Small intestine (tissue), 16 donors: Measurements from ENCODE around the gene BCL3. TPM values are rescaled to one million over a fixed set of nuclear protein-coding genes. Genes with fewer than 3 reads are reported as not detected.

Experiments
- DNase-seq, 2 donors: peaks; one replicate each; pipeline versions ENCODE4 v3.0.0 to v3.0.0-alpha.2; 2013
- FAIRE-seq: peaks from 2 replicates; lab custom pipeline; 2012; peaks lifted over from hg19 to GRCh38; lab: Jason Lieb, UNC
- H3K27ac ChIP-seq, 3 donors: one replicate each; pipeline ENCODE4 v1.5.1; 2013; ENCODE audit warnings: low read length in 2 of 3, mild to moderate bottlenecking in 2 of 3, control low read depth in 1 of 3, inconsistent platforms in 1 of 3, low read depth in 1 of 3, moderate library complexity in 1 of 3
- H3K27me3 ChIP-seq, 3 donors: one replicate each; pipeline ENCODE4 v1.6.1; 2013; ENCODE audit warnings: low read length in 3 of 3, inconsistent platforms in 1 of 3; ENCODE audit not compliant: control insufficient read depth in 3 of 3, insufficient read depth in 3 of 3
- H3K36me3 ChIP-seq, 3 donors: one replicate each; pipeline ENCODE4 v1.6.1; 2013; ENCODE audit warnings: low read length in 3 of 3, inconsistent platforms in 1 of 3, low read depth in 1 of 3, mild to moderate bottlenecking in 1 of 3, moderate library complexity in 1 of 3; ENCODE audit not compliant: control insufficient read depth in 3 of 3, insufficient read depth in 2 of 3
- H3K4me1 ChIP-seq, 3 donors: one replicate each; pipeline ENCODE4 v1.6.1; 2013; ENCODE audit warnings: low read length in 2 of 3, inconsistent platforms in 1 of 3, low read depth in 1 of 3, mild to moderate bottlenecking in 1 of 3, moderate library complexity in 1 of 3; ENCODE audit not compliant: control insufficient read depth in 3 of 3, insufficient read depth in 2 of 3
- H3K4me3 ChIP-seq, 3 donors: one replicate each; pipeline ENCODE4 v1.5.1; 2013; ENCODE audit warnings: low read length in 3 of 3, control low read depth in 1 of 3, inconsistent platforms in 1 of 3, low read depth in 1 of 3, mild to moderate bottlenecking in 1 of 3, moderate library complexity in 1 of 3
- H3K9me3 ChIP-seq, 2 donors: one replicate each; pipeline ENCODE4 v1.6.1; 2013; ENCODE audit warnings: low read depth in 1 of 2, low read length in 1 of 2; ENCODE audit not compliant: control insufficient read depth in 2 of 2, insufficient read depth in 1 of 2
- WGBS, 3 donors: extraction: QIAGEN DNeasy Blood & Tissue Kit; methylation state at CpG; one replicate each; pipeline ENCODE4 v1.1.7; 2013; 5-methylcytosine and 5-hydroxymethylcytosine counted together
- long read RNA-seq, 10 donors: transcript quantifications; one replicate each; lab custom pipeline, GENCODE V29; 2026
- polyA plus RNA-seq, 4 donors: library from polyadenylated mRNA; stranded (reverse) in 3 of 4; unstranded in 1 of 4; fragments of 200-250 nt in 3 of 4; fragments of 120-200 nt in 1 of 4; gene quantifications; one replicate each; pipeline versions ENCODE4 v1.2.1 to v1.2.3, GENCODE V29; 2013
- donor health status: healthy with polysubstance abuse.
- donor health status: control.
- donor health status: control.
- donor health status: Bipolar disorder and iron deficiency.
- donor health status: healthy.

BCL3 gene, protein sequence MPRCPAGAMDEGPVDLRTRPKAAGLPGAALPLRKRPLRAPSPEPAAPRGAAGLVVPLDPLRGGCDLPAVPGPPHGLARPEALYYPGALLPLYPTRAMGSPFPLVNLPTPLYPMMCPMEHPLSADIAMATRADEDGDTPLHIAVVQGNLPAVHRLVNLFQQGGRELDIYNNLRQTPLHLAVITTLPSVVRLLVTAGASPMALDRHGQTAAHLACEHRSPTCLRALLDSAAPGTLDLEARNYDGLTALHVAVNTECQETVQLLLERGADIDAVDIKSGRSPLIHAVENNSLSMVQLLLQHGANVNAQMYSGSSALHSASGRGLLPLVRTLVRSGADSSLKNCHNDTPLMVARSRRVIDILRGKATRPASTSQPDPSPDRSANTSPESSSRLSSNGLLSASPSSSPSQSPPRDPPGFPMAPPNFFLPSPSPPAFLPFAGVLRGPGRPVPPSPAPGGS
- polyA plus RNA-seq, result 100 to 1,000 TPM in 2 of 4 donors, 10 to 100 TPM in 2; 48.6 to 136 (median 77.3) TPM
- long read RNA-seq, donor 1, transcript BCL3-201 (9 exons, 2,038 nt), result major isoform, 13 of 22 reads
- long read RNA-seq, donor 1, partial matches to known transcripts, result 6 of 22 reads
- long read RNA-seq, donor 1, other reads (novel, unspliced or antisense), result 0 of 22 reads
- long read RNA-seq, donor 2, transcript BCL3-201 (9 exons, 2,038 nt), result major isoform, 10 of 14 reads
- long read RNA-seq, donor 2, partial matches to known transcripts, result 0 of 14 reads
- long read RNA-seq, donor 2, other reads (novel, unspliced or antisense), result 0 of 14 reads
- long read RNA-seq, donor 3, transcript BCL3-201 (9 exons, 2,038 nt), result major isoform, 9 of 12 reads
- long read RNA-seq, donor 3, partial matches to known transcripts, result 0 of 12 reads
- long read RNA-seq, donor 3, other reads (novel, unspliced or antisense), result 0 of 12 reads
- long read RNA-seq, donor 4, result 0 reads
- long read RNA-seq, donor 5, partial matches to known transcripts, result 0 of 1 reads
- long read RNA-seq, donor 5, other reads (novel, unspliced or antisense), result 0 of 1 reads
- long read RNA-seq, donor 6, transcript BCL3-201 (9 exons, 2,038 nt), result major isoform, 16 of 19 reads
- long read RNA-seq, donor 6, partial matches to known transcripts, result 0 of 19 reads
- long read RNA-seq, donor 6, other reads (novel, unspliced or antisense), result 0 of 19 reads
- long read RNA-seq, donor 7, transcript BCL3-201 (9 exons, 2,038 nt), result major isoform, 5 of 8 reads
- long read RNA-seq, donor 7, partial matches to known transcripts, result 0 of 8 reads
- long read RNA-seq, donor 7, other reads (novel, unspliced or antisense), result 0 of 8 reads
- long read RNA-seq, donor 8, partial matches to known transcripts, result 0 of 2 reads
- long read RNA-seq, donor 8, other reads (novel, unspliced or antisense), result 0 of 2 reads
- long read RNA-seq, donor 9, partial matches to known transcripts, result 0 of 7 reads
- long read RNA-seq, donor 9, other reads (novel, unspliced or antisense), result 0 of 7 reads
- long read RNA-seq, donor 10, transcript BCL3-201 (9 exons, 2,038 nt), result major isoform, 9 of 13 reads
- long read RNA-seq, donor 10, partial matches to known transcripts, result 0 of 13 reads
- long read RNA-seq, donor 10, other reads (novel, unspliced or antisense), result 0 of 13 reads

GRCh38 chr19:44748426-44749254 is at the start of gene BCL3:
Gene BCL3 (plus strand): TSS chr19:44748708. CDS start chr19:44748791, 83 bp downstream.
- Histone ChIP-seq H3K9me3 (no peaks in the 10 kb centered on the region), H3K4me3 (peak within 1 kb of the TSS; percentile 73 to 95 (median 91)), H3K4me1 (peaks cover 5 to 74% (median 11%) of the 10 kb centered on the region in 3 donors), H3K27me3 (no peaks in the 10 kb centered on the region), H3K27ac (peak within 1 kb of the TSS; percentile 93 to 100 (median 98)), H3K36me3 (peaks cover 0 to 39% (median 5%) of the 10 kb centered on the region in 3 donors)
- DNase-seq (peak; percentile 87 to 93), FAIRE-seq (no peak)
- WGBS, 3 donors, result 0 to 1% (median 1%) methylated on average over 22 to 88 of the region's 88 CpGs

DNA sequence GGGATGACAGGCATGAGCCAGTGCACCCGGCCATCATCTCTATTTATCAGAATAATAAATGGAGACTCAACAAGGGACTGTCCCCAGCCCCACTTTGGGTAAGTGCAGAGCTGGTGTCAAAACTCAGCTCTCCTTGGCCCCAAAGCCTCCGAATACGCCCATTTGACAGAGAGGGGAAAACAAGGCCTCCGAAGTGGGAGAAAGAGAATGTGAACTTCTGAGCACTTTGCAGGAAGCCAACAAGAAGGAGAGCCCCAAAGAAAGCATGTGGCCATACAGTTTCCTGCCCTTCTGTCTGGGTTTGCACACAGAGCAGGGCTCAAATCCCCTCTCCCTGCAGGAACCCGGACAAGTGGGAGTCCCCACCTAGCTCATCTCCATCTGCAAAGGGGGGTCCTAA is 48.0 kb upstream of the BCL3 start:
- Histone ChIP-seq H3K9me3 (no peaks in the 10 kb centered on the region), H3K27me3 (no peaks in the 10 kb centered on the region), H3K4me3 (no peak overlapping the region), H3K27ac (no peak overlapping the region), H3K4me1 (peaks cover 0 to 10% (median 0%) of the 10 kb centered on the region in 3 donors), H3K36me3 (peaks cover 0 to 4% (median 0%) of the 10 kb centered on the region in 3 donors)
- DNase-seq (no peak), FAIRE-seq (no peak)
- WGBS, 3 donors, result 85 to 89% (median 87%) methylated on average over 5 of the region's 5 CpGs

DNA sequence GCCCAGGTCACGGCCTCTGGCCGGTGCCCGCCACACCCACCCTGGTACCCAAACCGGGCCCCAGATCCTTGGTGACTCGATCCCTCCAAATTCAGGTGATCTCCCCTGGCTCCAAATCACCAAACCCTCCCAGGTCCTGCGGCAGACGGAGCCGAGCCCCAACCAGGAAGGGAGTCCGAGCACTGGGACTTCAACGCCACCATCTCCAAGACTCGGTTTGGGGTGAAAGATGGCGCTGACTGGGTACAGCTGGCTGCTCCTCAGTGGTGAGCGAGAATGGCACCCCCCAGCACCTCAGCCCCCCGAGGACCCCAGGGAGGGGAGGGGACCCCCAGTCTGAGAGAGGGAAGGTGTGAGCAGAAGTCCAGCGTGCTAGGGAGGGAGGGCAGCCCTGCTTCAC is 47.3 kb upstream of the BCL3 start:
- peaks cover 0 to 6% (median 0%) of the 10 kb centered on the region in 3 donors for H3K36me3 ChIP-seq
- no peak overlapping the region for H3K27ac ChIP-seq
- DNase-seq (no peak), FAIRE-seq (no peak)
- H3K9me3 ChIP-seq, result no peaks in the 10 kb centered on the region
- H3K4me3 ChIP-seq, result no peak overlapping the region
- H3K4me1 ChIP-seq, result peaks cover 0 to 3% (median 0%) of the 10 kb centered on the region in 3 donors
- WGBS, 3 donors, result 72 to 85% (median 81%) methylated on average over 12 to 15 of the region's 15 CpGs
- H3K27me3 ChIP-seq, result no peaks in the 10 kb centered on the region

DNA sequence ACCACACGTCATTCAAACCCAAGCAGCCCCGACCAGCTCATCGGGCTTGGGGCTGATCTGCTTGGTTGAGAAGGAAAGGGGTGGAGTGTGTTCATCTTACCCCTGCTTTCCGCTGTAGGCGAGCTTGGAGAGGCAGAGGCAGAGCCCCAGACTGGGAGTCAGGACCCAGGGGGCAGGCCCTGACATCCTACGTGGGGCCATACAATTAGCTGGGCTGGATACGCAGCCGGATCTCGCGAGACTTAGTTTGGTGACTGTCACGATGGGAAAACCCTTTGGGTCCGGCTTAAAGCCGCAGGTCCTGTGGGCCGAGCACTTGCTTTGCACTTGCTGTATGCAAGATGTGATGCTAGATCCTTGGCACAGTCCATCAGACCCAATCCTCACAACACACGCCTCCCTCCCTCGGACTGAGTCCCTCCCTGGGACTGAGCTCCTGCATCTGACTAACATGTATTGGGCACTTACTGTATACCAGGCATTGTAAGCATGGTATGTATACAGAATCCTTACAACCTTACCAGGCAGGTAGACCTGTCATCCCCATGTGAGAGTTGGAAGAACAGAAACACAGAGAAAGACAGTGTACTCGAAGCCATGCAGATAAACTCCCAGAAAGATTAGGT is 45.8 kb upstream of the BCL3 start:
- DNase-seq, result no peak
- Histone ChIP-seq H3K9me3 (no peaks in the 10 kb centered on the region), H3K27me3 (no peaks in the 10 kb centered on the region), H3K4me1 (no peaks in the 10 kb centered on the region), H3K4me3 (no peak overlapping the region), H3K27ac (no peak overlapping the region), H3K36me3 (peaks cover 0 to 6% (median 0%) of the 10 kb centered on the region in 3 donors)
- WGBS, 3 donors, result 86 to 93% (median 88%) methylated on average over 17 of the region's 17 CpGs
- no peak for FAIRE-seq

GRCh38 chr19:44703336-44704078 is 45.0 kb upstream of the BCL3 start:
- FAIRE-seq (no peak), DNase-seq (no peak)
- H3K9me3 ChIP-seq, result no peaks in the 10 kb centered on the region

DNA sequence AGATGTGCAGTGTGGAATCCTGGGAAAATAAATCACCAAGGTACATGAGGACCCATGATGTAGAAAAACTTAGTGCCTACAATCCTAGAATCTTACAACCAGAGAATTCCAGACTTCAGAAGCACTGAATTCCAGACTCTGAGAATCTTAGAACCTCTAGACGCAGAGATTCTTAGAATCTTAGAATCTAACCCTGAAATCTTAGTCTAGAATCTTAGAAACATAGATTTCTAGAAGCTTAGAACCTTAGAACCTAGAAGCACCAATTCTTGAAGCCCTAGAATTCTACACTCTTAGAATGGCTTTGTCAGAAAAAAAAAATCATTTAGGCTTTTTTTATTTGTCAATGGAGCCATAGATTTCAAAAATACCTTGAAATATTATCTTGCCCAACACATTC is 43.5 kb upstream of the BCL3 start:
- Histone ChIP-seq H3K27me3 (no peaks in the 10 kb centered on the region), H3K27ac (no peak overlapping the region), H3K4me1 (no peaks in the 10 kb centered on the region), H3K4me3 (no peak overlapping the region), H3K9me3 (no peaks in the 10 kb centered on the region), H3K36me3 (peaks cover 0 to 6% (median 0%) of the 10 kb centered on the region in 3 donors)
- FAIRE-seq (no peak), DNase-seq (no peak)
- 93 to 96% (median 94%) methylated on average over 1 of the region's 1 CpG for WGBS, 3 donors

More at GRCh38 chr19:44703336-44704078, 45.0 kb upstream of the BCL3 start:
- Histone ChIP-seq H3K36me3 (peaks cover 0 to 6% (median 0%) of the 10 kb centered on the region in 3 donors), H3K4me3 (no peak overlapping the region), H3K27me3 (no peaks in the 10 kb centered on the region), H3K4me1 (no peaks in the 10 kb centered on the region), H3K27ac (no peak overlapping the region)
- 90 to 94% (median 93%) methylated on average over 28 of the region's 28 CpGs for WGBS, 3 donors
